Measurements from ENCODE around the gene CAMK4. TPM values are rescaled to one million over a fixed set of nuclear protein-coding genes. Genes with fewer than 3 reads are reported as not detected.

The CAMK4 gene
- polyA plus RNA-seq, 1 donor from 2014 or later = 9.7 TPM

GRCh38 chr5:111454776-111455175 lies 230.6 kb downstream of the CAMK4 start:
- Mint-ChIP-seq H3K27me3 (no peaks in the 10 kb centered on the region), H3K36me3 (no peaks in the 10 kb centered on the region), H3K4me3 (no peak overlapping the region), H3K27ac (no peak overlapping the region), H3K9me3 (no peaks in the 10 kb centered on the region), H3K4me1 (no peaks in the 10 kb centered on the region)

GRCh38 chr5:111461255-111461671 lies 237.1 kb downstream of the CAMK4 start:
- Mint-ChIP-seq H3K9me3 (peaks cover 0 to 3% (median 0%) of the 10 kb centered on the region in 3 donors), H3K27ac (no peak overlapping the region), H3K27me3 (no peaks in the 10 kb centered on the region), H3K36me3 (peaks cover 7% of the 10 kb centered on the region), H3K4me3 (no peak overlapping the region), H3K4me1 (peaks cover 0 to 5% (median 3%) of the 10 kb centered on the region in 3 donors)

- H3K27me3 Mint-ChIP-seq = no peaks in the 10 kb centered on the region
Measured at GRCh38 chr5:111461934-111462333, 237.8 kb downstream of the CAMK4 start.

GRCh38 chr5:111463311-111463710 lies 239.1 kb downstream of the CAMK4 start:
- H3K4me3 Mint-ChIP-seq = no peak overlapping the region
- no peaks in the 10 kb centered on the region for H3K27me3 Mint-ChIP-seq
- peaks cover 0 to 3% (median 0%) of the 10 kb centered on the region in 3 donors for H3K9me3 Mint-ChIP-seq
- H3K36me3 Mint-ChIP-seq = peaks cover 7% of the 10 kb centered on the region
- peak overlapping the region in 1 of 3 donors; percentile 35 for H3K27ac Mint-ChIP-seq
- peaks cover 0 to 5% (median 3%) of the 10 kb centered on the region in 3 donors for H3K4me1 Mint-ChIP-seq

More at GRCh38 chr5:111461934-111462333, 237.8 kb downstream of the CAMK4 start:
- H3K27ac Mint-ChIP-seq = no peak overlapping the region
- peaks cover 0 to 5% (median 3%) of the 10 kb centered on the region in 3 donors for H3K4me1 Mint-ChIP-seq
- H3K9me3 Mint-ChIP-seq = peaks cover 0 to 3% (median 0%) of the 10 kb centered on the region in 3 donors
- peaks cover 7% of the 10 kb centered on the region for H3K36me3 Mint-ChIP-seq
- H3K4me3 Mint-ChIP-seq = peak overlapping the region in 1 of 4 donors; percentile 57

GRCh38 chr5:111469293-111469896 lies 245.2 kb downstream of the CAMK4 start:
- peaks cover 1% of the 10 kb centered on the region for H3K36me3 Mint-ChIP-seq

GRCh38 chr5:111469903-111470302 lies 245.7 kb downstream of the CAMK4 start:
- H3K36me3 Mint-ChIP-seq = peaks cover 1% of the 10 kb centered on the region
- peak overlapping the region in 1 of 3 donors; percentile 1 for H3K27ac Mint-ChIP-seq
- H3K27me3 Mint-ChIP-seq = no peaks in the 10 kb centered on the region
- peaks cover 0 to 2% (median 0%) of the 10 kb centered on the region in 3 donors for H3K4me1 Mint-ChIP-seq
- H3K4me3 Mint-ChIP-seq = no peak overlapping the region
- peaks cover 0 to 8% (median 3%) of the 10 kb centered on the region in 3 donors for H3K9me3 Mint-ChIP-seq

More at GRCh38 chr5:111469293-111469896, 245.2 kb downstream of the CAMK4 start:
- Mint-ChIP-seq H3K4me3 (no peak overlapping the region), H3K27ac (peak overlapping the region in 1 of 3 donors; percentile 1), H3K9me3 (peaks cover 0 to 8% (median 3%) of the 10 kb centered on the region in 3 donors), H3K27me3 (no peaks in the 10 kb centered on the region), H3K4me1 (peaks cover 0 to 2% (median 0%) of the 10 kb centered on the region in 3 donors)

- no peak overlapping the region for H3K27ac Mint-ChIP-seq
- no peaks in the 10 kb centered on the region for H3K27me3 Mint-ChIP-seq
- H3K36me3 Mint-ChIP-seq = peaks cover 1% of the 10 kb centered on the region
- H3K4me1 Mint-ChIP-seq = peaks cover 0 to 2% (median 0%) of the 10 kb centered on the region in 3 donors
- peaks cover 0 to 8% (median 0%) of the 10 kb centered on the region in 3 donors for H3K9me3 Mint-ChIP-seq
- no peak overlapping the region for H3K4me3 Mint-ChIP-seq
Measured at GRCh38 chr5:111472096-111472495, 247.9 kb downstream of the CAMK4 start.

GRCh38 chr5:111472579-111472978 lies 248.4 kb downstream of the CAMK4 start:
- peaks cover 0 to 8% (median 0%) of the 10 kb centered on the region in 3 donors for H3K9me3 Mint-ChIP-seq
- H3K27ac Mint-ChIP-seq = peak overlapping the region in 1 of 3 donors; percentile 8
- H3K27me3 Mint-ChIP-seq = no peaks in the 10 kb centered on the region
- peaks cover 1% of the 10 kb centered on the region for H3K36me3 Mint-ChIP-seq
- peaks cover 0 to 2% (median 0%) of the 10 kb centered on the region in 3 donors for H3K4me1 Mint-ChIP-seq
- H3K4me3 Mint-ChIP-seq = no peak overlapping the region

- no peaks in the 10 kb centered on the region for H3K27me3 Mint-ChIP-seq
- H3K27ac Mint-ChIP-seq = no peak overlapping the region
- H3K9me3 Mint-ChIP-seq = no peaks in the 10 kb centered on the region
- H3K36me3 Mint-ChIP-seq = peaks cover 3% of the 10 kb centered on the region
- H3K4me3 Mint-ChIP-seq = no peak overlapping the region
- H3K4me1 Mint-ChIP-seq = no peaks in the 10 kb centered on the region
Measured at GRCh38 chr5:111478266-111478665, 254.1 kb downstream of the CAMK4 start.

- H3K9me3 Mint-ChIP-seq = no peaks in the 10 kb centered on the region
- no peaks in the 10 kb centered on the region for H3K27me3 Mint-ChIP-seq
- no peaks in the 10 kb centered on the region for H3K4me1 Mint-ChIP-seq
- H3K36me3 Mint-ChIP-seq = peaks cover 2% of the 10 kb centered on the region
- no peak overlapping the region for H3K27ac Mint-ChIP-seq
- no peak overlapping the region for H3K4me3 Mint-ChIP-seq
Measured at GRCh38 chr5:111478898-111479297, 254.7 kb downstream of the CAMK4 start.

GRCh38 chr5:111480346-111480745 lies 256.2 kb downstream of the CAMK4 start:
- H3K27me3 Mint-ChIP-seq = no peaks in the 10 kb centered on the region
- no peaks in the 10 kb centered on the region for H3K4me1 Mint-ChIP-seq
- peaks cover 2% of the 10 kb centered on the region for H3K36me3 Mint-ChIP-seq
- no peaks in the 10 kb centered on the region for H3K9me3 Mint-ChIP-seq
- H3K4me3 Mint-ChIP-seq = no peak overlapping the region
- no peak overlapping the region for H3K27ac Mint-ChIP-seq

GRCh38 chr5:111486055-111486454 lies 261.9 kb downstream of the CAMK4 start:
- H3K9me3 Mint-ChIP-seq = no peaks in the 10 kb centered on the region

GRCh38 chr5:111486926-111487325 lies 262.7 kb downstream of the CAMK4 start:
- Mint-ChIP-seq H3K4me3 (no peak overlapping the region), H3K36me3 (peaks cover under 1% of the 10 kb centered on the region)

More at GRCh38 chr5:111486055-111486454, 261.9 kb downstream of the CAMK4 start:
- Mint-ChIP-seq H3K4me3 (no peak overlapping the region), H3K36me3 (peaks cover 2% of the 10 kb centered on the region), H3K27ac (no peak overlapping the region), H3K4me1 (no peaks in the 10 kb centered on the region), H3K27me3 (no peaks in the 10 kb centered on the region)

GRCh38 chr5:111488353-111488752 lies 264.2 kb downstream of the CAMK4 start:
- H3K4me3 Mint-ChIP-seq = no peak overlapping the region
- H3K27ac Mint-ChIP-seq = no peak overlapping the region
- no peaks in the 10 kb centered on the region for H3K9me3 Mint-ChIP-seq
- no peaks in the 10 kb centered on the region for H3K27me3 Mint-ChIP-seq
- H3K36me3 Mint-ChIP-seq = no peaks in the 10 kb centered on the region
- H3K4me1 Mint-ChIP-seq = no peaks in the 10 kb centered on the region

More at GRCh38 chr5:111486926-111487325, 262.7 kb downstream of the CAMK4 start:
- H3K9me3 Mint-ChIP-seq = no peaks in the 10 kb centered on the region
- no peaks in the 10 kb centered on the region for H3K4me1 Mint-ChIP-seq
- no peak overlapping the region for H3K27ac Mint-ChIP-seq
- H3K27me3 Mint-ChIP-seq = no peaks in the 10 kb centered on the region

GRCh38 chr5:111493031-111493430 lies 268.8 kb downstream of the CAMK4 start:
- Mint-ChIP-seq H3K4me1 (peaks cover 0 to under 1% (median 0%) of the 10 kb centered on the region in 3 donors), H3K36me3 (peaks cover 4% of the 10 kb centered on the region), H3K27ac (no peak overlapping the region), H3K27me3 (no peaks in the 10 kb centered on the region), H3K4me3 (no peak overlapping the region), H3K9me3 (no peaks in the 10 kb centered on the region)

Data from IgD-negative memory B cell (primary cell).